ENCODE measurements around the gene SYNE1.

DNA sequence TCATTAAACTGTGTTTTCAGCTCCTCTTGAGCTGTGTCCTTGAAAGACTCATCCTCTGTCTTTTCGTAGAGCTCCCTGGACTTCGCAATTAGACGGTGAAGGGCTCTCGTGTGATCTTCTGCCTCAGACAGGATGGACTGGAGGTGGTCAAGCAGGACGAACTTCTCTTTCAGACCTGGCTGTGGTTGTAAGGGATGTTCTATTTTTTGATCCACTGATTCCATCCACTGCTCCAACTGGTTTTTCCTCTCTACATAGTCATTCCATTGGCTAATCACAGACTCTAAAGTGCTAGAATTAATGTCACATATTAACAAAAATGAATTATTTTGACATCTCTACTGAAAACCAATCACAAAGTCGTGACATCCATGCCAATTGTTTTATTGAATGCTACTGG, 250.1 kb downstream of the SYNE1 start:
- TF ChIP-seq, protein P1, sequence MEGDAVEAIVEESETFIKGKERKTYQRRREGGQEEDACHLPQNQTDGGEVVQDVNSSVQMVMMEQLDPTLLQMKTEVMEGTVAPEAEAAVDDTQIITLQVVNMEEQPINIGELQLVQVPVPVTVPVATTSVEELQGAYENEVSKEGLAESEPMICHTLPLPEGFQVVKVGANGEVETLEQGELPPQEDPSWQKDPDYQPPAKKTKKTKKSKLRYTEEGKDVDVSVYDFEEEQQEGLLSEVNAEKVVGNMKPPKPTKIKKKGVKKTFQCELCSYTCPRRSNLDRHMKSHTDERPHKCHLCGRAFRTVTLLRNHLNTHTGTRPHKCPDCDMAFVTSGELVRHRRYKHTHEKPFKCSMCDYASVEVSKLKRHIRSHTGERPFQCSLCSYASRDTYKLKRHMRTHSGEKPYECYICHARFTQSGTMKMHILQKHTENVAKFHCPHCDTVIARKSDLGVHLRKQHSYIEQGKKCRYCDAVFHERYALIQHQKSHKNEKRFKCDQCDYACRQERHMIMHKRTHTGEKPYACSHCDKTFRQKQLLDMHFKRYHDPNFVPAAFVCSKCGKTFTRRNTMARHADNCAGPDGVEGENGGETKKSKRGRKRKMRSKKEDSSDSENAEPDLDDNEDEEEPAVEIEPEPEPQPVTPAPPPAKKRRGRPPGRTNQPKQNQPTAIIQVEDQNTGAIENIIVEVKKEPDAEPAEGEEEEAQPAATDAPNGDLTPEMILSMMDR (IDR thresholded peaks at IDR 0.05): no peak
- no peak for TF ChIP-seq EHF (CRISPR knock-in tag; IDR thresholded peaks at IDR 0.05)
- no peak for TF ChIP-seq POLR2A (IDR thresholded peaks at IDR 0.05; ENCODE audit: low read length)
- TF ChIP-seq RFX5 (IDR thresholded peaks at IDR 0.05): no peak
- TF ChIP-seq, protein P2, sequence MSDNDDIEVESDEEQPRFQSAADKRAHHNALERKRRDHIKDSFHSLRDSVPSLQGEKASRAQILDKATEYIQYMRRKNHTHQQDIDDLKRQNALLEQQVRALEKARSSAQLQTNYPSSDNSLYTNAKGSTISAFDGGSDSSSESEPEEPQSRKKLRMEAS (IDR thresholded peaks at IDR 0.05): no peak
- TF ChIP-seq, protein P3, sequence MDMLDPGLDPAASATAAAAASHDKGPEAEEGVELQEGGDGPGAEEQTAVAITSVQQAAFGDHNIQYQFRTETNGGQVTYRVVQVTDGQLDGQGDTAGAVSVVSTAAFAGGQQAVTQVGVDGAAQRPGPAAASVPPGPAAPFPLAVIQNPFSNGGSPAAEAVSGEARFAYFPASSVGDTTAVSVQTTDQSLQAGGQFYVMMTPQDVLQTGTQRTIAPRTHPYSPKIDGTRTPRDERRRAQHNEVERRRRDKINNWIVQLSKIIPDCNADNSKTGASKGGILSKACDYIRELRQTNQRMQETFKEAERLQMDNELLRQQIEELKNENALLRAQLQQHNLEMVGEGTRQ (IDR thresholded peaks at IDR 0.05): no peak
- TF ChIP-seq CEBPB (IDR thresholded peaks at IDR 0.05): no peak
- no peak for TF ChIP-seq MAFK (IDR thresholded peaks at IDR 0.05; ENCODE audit: partially characterized antibody)

All from A549 (cell line).